K562 (cell line): Measurements from ENCODE around the gene MAGIX. TPM values are rescaled to one million over a fixed set of nuclear protein-coding genes. Genes with fewer than 3 reads are reported as not detected.
A peak's percentile ranks its signal among the peaks of the same experiment; 100 is the strongest.

Experiments used
- ARID3B ChIP-seq: fragments of 250-450 bp; sonication (Bioruptor Pico); IDR thresholded peaks from 2 replicates; pipeline ENCODE4 v1.4.0; 2020; ENCODE audit warnings: borderline replicate concordance
- ARID4B ChIP-seq: sonication (generic); formaldehyde crosslinking; IDR thresholded peaks from 2 replicates; pipeline ENCODE4 v1.8.0; 2022; ENCODE audit warnings: mild to moderate bottlenecking, missing genetic modification reagents
- CBX5 ChIP-seq: IDR thresholded peaks from 2 replicates; pipeline ENCODE4 v1.6.1; 2014; ENCODE audit warnings: low read depth, borderline replicate concordance
- CXXC5 ChIP-seq: fragments of 250-450 bp; sonication (Bioruptor Pico); IDR thresholded peaks from 2 replicates; pipeline ENCODE4 v1.8.0; 2022; ENCODE audit warnings: inconsistent platforms, mild to moderate bottlenecking, moderate library complexity
- FOS ChIP-seq: IDR thresholded peaks from 3 replicates; pipeline ENCODE4 v1.6.1; 2011; ENCODE audit not compliant: insufficient read length; ENCODE audit errors: extremely low read depth
- HEY1 ChIP-seq: fragments of 250-450 bp; sonication (Bioruptor Pico); IDR thresholded peaks from 2 replicates; pipeline ENCODE4 v1.5.0; 2020; ENCODE audit warnings: mild to moderate bottlenecking, moderate library complexity, borderline replicate concordance
- KAT8 ChIP-seq: fragments of 450-650 bp; IDR thresholded peaks from 2 replicates; pipeline ENCODE4 v1.6.1; 2016; ENCODE audit warnings: low read depth, mild to moderate bottlenecking
- L3MBTL2 ChIP-seq: fragments of 450-650 bp; IDR thresholded peaks from 2 replicates; pipeline ENCODE4 v1.6.1; 2016; ENCODE audit warnings: mild to moderate bottlenecking, moderate library complexity
- NR1H2 ChIP-seq: sonication (generic); formaldehyde crosslinking; IDR thresholded peaks from 2 replicates; pipeline ENCODE4 v1.4.0; 2020; ENCODE audit warnings: mild to moderate bottlenecking, missing genetic modification reagents
- NR2C1 ChIP-seq, 2 experiments: fragments of 450-650 bp; IDR thresholded peaks; 2 replicates each; pipeline ENCODE4 v1.6.1; 2017; ENCODE audit warnings: mild to moderate bottlenecking in 2 of 2, antibody characterized with exemption in 1 of 2, inconsistent platforms in 1 of 2, missing compliant biosample characterization in 1 of 2, missing genetic modification characterization in 1 of 2
- OTX1 ChIP-seq: fragments of 450-650 bp; formaldehyde crosslinking; IDR thresholded peaks from 2 replicates; pipeline ENCODE4 v1.4.0; 2022; ENCODE audit warnings: mild to moderate bottlenecking
- PHB2 ChIP-seq: fragments of 450-650 bp; IDR thresholded peaks from 2 replicates; pipeline ENCODE4 v1.6.1; 2017; ENCODE audit warnings: low read depth
- THAP7 ChIP-seq: fragments of 250-450 bp; sonication (Bioruptor Pico); IDR thresholded peaks from 2 replicates; pipeline ENCODE4 v1.5.0; 2021
- polyA plus RNA-seq, 8 experiments: library from polyadenylated mRNA; depleted of rRNA in 4 of 8; stranded (reverse) in 5 of 8; unstranded in 3 of 8; fragments of >200 nt; fragmentation: Nextera tagmentation in 2 of 8; fragmentation: Illumina TruSeq in 1 of 8; extraction: Ambion mirVana in 2 of 8; extraction: Trizol in 1 of 8; gene quantifications; 2 replicates each; pipeline versions ENCODE4 v1.2.1 to v1.2.3, GENCODE V29; 2011 to 2014; ENCODE audit warnings: inconsistent platforms in 1 of 8, missing spikeins in 1 of 8
- total RNA-seq, 7 experiments: library from RNA; depleted of rRNA in 6 of 7; stranded (reverse); fragments of >200 nt in 6 of 7; fragmentation: Illumina TruSeq in 2 of 7; extraction: Trizol in 2 of 7; gene quantifications; 2 replicates each; pipeline versions ENCODE4 v1.2.1 to v1.2.3, GENCODE V29; 2011 to 2021; ENCODE audit warnings: low replicate concordance in 1 of 7

MAGIX gene
- total and polyA plus RNA-seq, 9 of the 15 experiments (the other 6 are each of a cell fraction or from before 2014, with no cell fraction given) = 0.08 to 3.5 (median 0.47) TPM

DNA sequence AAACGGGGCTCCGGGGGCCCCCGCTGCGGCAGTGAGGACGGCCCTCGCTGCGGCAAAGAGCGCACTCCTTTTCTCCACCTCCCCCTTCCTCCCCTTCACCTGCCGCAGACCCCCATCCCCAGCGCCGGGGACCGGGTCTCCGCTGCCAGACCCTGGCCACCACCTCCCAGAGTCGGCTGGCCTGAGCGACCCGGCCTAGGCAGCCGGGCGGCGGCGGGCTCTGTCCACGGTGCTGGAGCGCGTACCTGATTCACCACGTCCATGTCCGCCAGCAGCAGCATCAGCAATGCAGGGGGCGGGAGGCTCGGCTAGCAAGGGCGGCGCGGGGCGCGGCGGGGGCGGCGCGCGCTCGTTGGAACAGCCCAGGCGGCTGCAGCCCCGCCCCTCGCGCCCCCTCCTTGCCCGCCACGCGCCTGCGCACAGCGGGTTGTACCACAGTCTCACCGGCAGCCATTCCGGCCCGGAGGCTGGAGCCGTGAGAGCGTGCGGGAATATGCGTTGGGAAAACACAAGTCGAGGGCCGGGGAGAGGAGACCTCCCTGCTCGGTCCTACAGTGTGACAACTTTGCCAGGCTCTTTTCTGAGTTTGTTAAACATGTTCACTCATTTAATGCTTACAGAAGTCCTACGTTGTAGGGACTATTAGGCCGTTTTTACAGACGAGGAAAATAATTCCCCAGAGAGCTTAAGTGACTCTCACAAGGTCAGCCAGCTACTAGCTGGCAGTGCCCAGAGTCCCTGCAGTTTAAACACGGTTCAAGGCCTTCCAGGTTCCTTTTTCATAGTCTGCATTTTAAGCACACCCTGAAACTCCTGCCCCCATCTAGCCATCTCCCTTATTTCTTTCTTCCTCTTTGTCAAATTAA lies 37.6 kb downstream of the MAGIX start, which contains the start of gene SYP (continued):
- TF ChIP-seq HEY1 = no peak
- no peak for TF ChIP-seq PHB2
- TF ChIP-seq NR1H2 (CRISPR knock-in tag) = no peak
- no peak for TF ChIP-seq FOS
- peak; percentile 93 for TF ChIP-seq L3MBTL2
- TF ChIP-seq OTX1 (CRISPR knock-in tag) = no peak
- TF ChIP-seq NR2C1 (IDR thresholded peaks at IDR 0.05) = no peak
- TF ChIP-seq NR2C1 (tag; IDR thresholded peaks at IDR 0.05) = no peak
- TF ChIP-seq CXXC5 = peak; percentile 94
- no peak for TF ChIP-seq THAP7 (CRISPR knock-in tag)
- no peak for TF ChIP-seq KAT8
- no peak for TF ChIP-seq ARID3B (CRISPR knock-in tag)
- TF ChIP-seq CBX5 = 0 out of 2 replicates have a peak, but pooled peaks have one; percentile 22
- TF ChIP-seq ARID4B (CRISPR knock-in tag) = peak; percentile 98
